Esophagus muscularis mucosa (tissue), 4 donors: ENCODE measurements around the gene DPEP2. TPM values are rescaled to one million over a fixed set of nuclear protein-coding genes. Genes with fewer than 3 reads are reported as not detected.

ENCODE experiments used
- DNase-seq: peaks from one replicate; pipeline ENCODE4 v3.0.0-alpha.2; 2017; ENCODE audit errors: extremely low spot score
- H3K27ac ChIP-seq, 4 donors: fragments of 200-600 bp; sonication (generic); replicated peaks in 1 of 4; 1 replicate in 3 of 4; 2 replicates in 1 of 4; pipeline ENCODE4 v1.5.1; 2016 to 2019; ENCODE audit warnings: mild to moderate bottlenecking in 1 of 4
- H3K27me3 ChIP-seq, 4 donors: fragments of 200-600 bp; sonication (generic); one replicate each; pipeline versions ENCODE4 v1.5.1 to v1.6.0; 2016 to 2019
- H3K36me3 ChIP-seq, 4 donors: fragments of 200-600 bp; sonication (generic); one replicate each; pipeline ENCODE4 v1.5.1; 2016 to 2019
- H3K4me1 ChIP-seq, 4 donors: fragments of 200-600 bp; sonication (generic); one replicate each; pipeline ENCODE4 v1.5.1; 2016 to 2019
- H3K4me3 ChIP-seq, 4 donors: fragments of 200-600 bp; sonication (generic); 1 replicate in 2 of 4; 2 replicates in 2 of 4; pipeline ENCODE4 v1.5.1; 2016 to 2019; ENCODE audit warnings: mild to moderate bottlenecking in 4 of 4, moderate library complexity in 1 of 4
- H3K9me3 ChIP-seq, 4 donors: fragments of 200-600 bp; sonication (generic); 1 replicate in 3 of 4; 2 replicates in 1 of 4; pipeline ENCODE4 v1.5.1; 2016 to 2019
- CTCF ChIP-seq, 3 experiments: fragments of 200-600 bp in 2 of 3; fragments of 450-650 bp in 1 of 3; sonication (generic) in 2 of 3; IDR thresholded peaks; one replicate each; pipeline ENCODE4 v1.5.1; 2017 to 2019; ENCODE audit warnings: antibody characterized with exemption in 3 of 3, mild to moderate bottlenecking in 2 of 3, moderate library complexity in 1 of 3
- EP300 ChIP-seq: sonication (generic); formaldehyde crosslinking; IDR thresholded peaks from one replicate; pipeline ENCODE4 v1.6.1; 2017; ENCODE audit warnings: antibody characterized with exemption
- POLR2A ChIP-seq: fragments of 450-650 bp; IDR thresholded peaks from one replicate; pipeline ENCODE4 v1.6.1; 2017; ENCODE audit warnings: antibody characterized with exemption, moderate library complexity, mild to moderate bottlenecking, low read depth
- POLR2AphosphoS5 ChIP-seq, 2 donors: sonication (generic); formaldehyde crosslinking; IDR thresholded peaks; one replicate each; pipeline ENCODE4 v1.6.1; 2017; ENCODE audit warnings: antibody characterized with exemption in 2 of 2
- WGBS: methylation state at CpG from one replicate; pipeline ENCODE4 v1.1.5; 2018; 5-methylcytosine and 5-hydroxymethylcytosine counted together
- intact Hi-C: fragments of 100-400 bp; cut with DNase I; formaldehyde crosslinking; loops from one replicate; pipeline ENCODE4 v1.15.1; 2023
- total RNA-seq, 4 donors: library from RNA; depleted of rRNA; stranded (reverse); fragments of >200 nt; gene quantifications; one replicate each; pipeline versions ENCODE4 v1.1.0 to v1.2.1, GENCODE V29; 2016

DPEP2 gene
- total RNA-seq, 4 donors from 2014 or later: 1.4 to 5.5 (median 3.7) TPM

DNA sequence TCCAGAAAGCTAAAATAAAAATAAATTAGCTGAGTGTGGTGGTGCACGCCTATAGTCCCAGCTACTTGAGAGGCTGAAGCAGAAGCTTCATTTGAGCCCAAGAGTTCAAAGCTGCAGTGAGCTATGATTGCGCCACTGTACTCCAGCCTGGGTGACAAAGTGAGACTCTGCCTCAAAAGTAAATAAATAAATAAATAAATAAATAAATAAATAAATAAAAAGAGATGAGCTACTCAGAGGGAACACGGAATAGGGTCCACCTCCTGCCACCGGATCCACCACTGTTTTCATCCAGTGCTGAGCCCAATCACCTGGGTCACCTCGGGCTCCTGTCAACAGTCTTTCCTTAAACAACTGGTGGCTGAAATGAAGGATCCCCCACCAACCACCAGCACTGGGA is 12.3 kb downstream of the DPEP2 start:
- DNase-seq: no peak
- no peaks in the 10 kb centered on the region for H3K36me3 ChIP-seq
- H3K27ac ChIP-seq: no peak overlapping the region
- intact Hi-C loops: no loop called here
- H3K27me3 ChIP-seq: peaks cover 0 to 10% (median 0%) of the 10 kb centered on the region in 4 donors
- no peak for TF ChIP-seq POLR2A
- TF ChIP-seq POLR2AphosphoS5 (IDR thresholded peaks at IDR 0.05): no peak
- no peak for TF ChIP-seq EP300
- TF ChIP-seq CTCF (IDR thresholded peaks at IDR 0.05): no peak
- 91% methylated on average over 5 of the region's 5 CpGs for WGBS
- H3K4me3 ChIP-seq: no peak overlapping the region
- peaks cover 4 to 22% (median 14%) of the 10 kb centered on the region in 4 donors for H3K4me1 ChIP-seq
- H3K9me3 ChIP-seq: no peaks in the 10 kb centered on the region

GRCh38 chr16:67982011-67982696 is 17.1 kb downstream of the DPEP2 start:
- Histone ChIP-seq H3K27me3 (peaks cover 0 to 31% (median 4%) of the 10 kb centered on the region in 4 donors), H3K27ac (no peak overlapping the region), H3K4me1 (peaks cover 9 to 22% (median 14%) of the 10 kb centered on the region in 4 donors), H3K9me3 (no peaks in the 10 kb centered on the region), H3K36me3 (no peaks in the 10 kb centered on the region), H3K4me3 (no peak overlapping the region)
- WGBS: 96% methylated on average over 39 of the region's 49 CpGs
- DNase-seq: no peak
- intact Hi-C loops: no loop called here
- TF ChIP-seq CTCF (IDR thresholded peaks at IDR 0.05): no peak
- TF ChIP-seq POLR2A: no peak
- no peak for TF ChIP-seq EP300
- TF ChIP-seq POLR2AphosphoS5 (IDR thresholded peaks at IDR 0.05): no peak

GRCh38 chr16:67979955-67980678 is 19.2 kb downstream of the DPEP2 start, which contains the start of gene DPEP3:
Gene DPEP3 (minus strand): TSS chr16:67980499. CDS start chr16:67980380, 119 bp downstream.
- H3K4me1 ChIP-seq: peaks cover 9 to 19% (median 12%) of the 10 kb centered on the region in 4 donors
- no peak within 1 kb of the TSS for H3K27ac ChIP-seq
- WGBS: 54% methylated on average over 50 of the region's 62 CpGs
- H3K4me3 ChIP-seq: no peak within 1 kb of the TSS
- H3K36me3 ChIP-seq: no peaks in the 10 kb centered on the region
- TF ChIP-seq CTCF (IDR thresholded peaks at IDR 0.05): peak in 1 of 3 experiments; percentile 21
- TF ChIP-seq POLR2AphosphoS5 (IDR thresholded peaks at IDR 0.05): no peak
- no peak for DNase-seq
- intact Hi-C loops: no loop called here
- peaks cover 0 to 31% (median 4%) of the 10 kb centered on the region in 4 donors for H3K27me3 ChIP-seq
- H3K9me3 ChIP-seq: no peaks in the 10 kb centered on the region

GRCh38 chr16:67977469-67978227 is 21.6 kb downstream of the DPEP2 start:
- Histone ChIP-seq H3K27me3 (peaks cover 0 to 25% (median 4%) of the 10 kb centered on the region in 4 donors), H3K4me3 (no peak overlapping the region), H3K27ac (no peak overlapping the region), H3K36me3 (no peaks in the 10 kb centered on the region), H3K4me1 (peaks cover 0 to 5% (median 0%) of the 10 kb centered on the region in 4 donors), H3K9me3 (no peaks in the 10 kb centered on the region)
- TF ChIP-seq POLR2A (no peak), EP300 (no peak)
- no peak for DNase-seq
- WGBS: 83% methylated on average over 8 of the region's 9 CpGs
- intact Hi-C loops: no loop called here

GRCh38 chr16:67977005-67977404 is 22.3 kb downstream of the DPEP2 start:
- Histone ChIP-seq H3K36me3 (no peaks in the 10 kb centered on the region), H3K27ac (no peak overlapping the region), H3K4me1 (peaks cover 0 to 5% (median 0%) of the 10 kb centered on the region in 4 donors), H3K27me3 (peaks cover 0 to 21% (median 4%) of the 10 kb centered on the region in 4 donors), H3K4me3 (no peak overlapping the region), H3K9me3 (no peaks in the 10 kb centered on the region)
- TF ChIP-seq POLR2AphosphoS5 (IDR thresholded peaks at IDR 0.05) (no peak), EP300 (no peak), CTCF (IDR thresholded peaks at IDR 0.05) (no peak), POLR2A (no peak)
- DNase-seq: no peak
- intact Hi-C loops: no loop called here
- WGBS: 80% methylated on average over 3 of the region's 5 CpGs
